ENCODE data around the gene PDRG1. TPM values are rescaled to one million over a fixed set of nuclear protein-coding genes. Genes with fewer than 3 reads are reported as not detected.

PDRG1 gene
- total RNA-seq, 1 donor from 2014 or later, result 15.4 TPM

DNA sequence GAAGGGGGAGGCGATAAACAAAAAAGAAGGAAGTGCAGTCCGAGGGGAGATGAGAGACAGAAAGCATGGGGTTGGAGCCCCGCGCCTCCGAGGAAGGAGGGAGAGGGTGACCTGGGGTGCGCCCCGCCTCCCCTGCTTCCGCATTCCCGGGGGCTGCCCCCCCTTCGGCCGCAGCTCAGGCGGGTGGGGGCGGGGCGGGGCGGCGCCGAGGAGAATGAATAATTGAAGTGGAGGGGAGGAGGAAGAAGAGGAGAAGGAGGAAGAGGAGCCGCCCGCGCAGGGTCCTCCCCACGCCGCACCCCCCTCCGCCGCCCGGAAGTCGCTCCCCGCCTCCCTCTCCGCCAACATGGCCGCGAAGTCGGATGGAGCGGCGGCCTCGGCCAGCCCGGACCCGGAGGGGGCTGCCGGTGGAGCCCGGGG is 16.0 kb upstream of the PDRG1 start, which contains the start of gene XKR7:
Gene XKR7, plus strand, starts transcription at position 322 of the 420 bp plus-strand sequence. Its CDS starts 25 bp downstream, at position 347.
- intact Hi-C loops (cut with micrococcal nuclease), result loop anchor here (2.0 kb wide), 1 partner anchor 15 kb away; the partner anchor contains the start of gene PDRG1

DNA sequence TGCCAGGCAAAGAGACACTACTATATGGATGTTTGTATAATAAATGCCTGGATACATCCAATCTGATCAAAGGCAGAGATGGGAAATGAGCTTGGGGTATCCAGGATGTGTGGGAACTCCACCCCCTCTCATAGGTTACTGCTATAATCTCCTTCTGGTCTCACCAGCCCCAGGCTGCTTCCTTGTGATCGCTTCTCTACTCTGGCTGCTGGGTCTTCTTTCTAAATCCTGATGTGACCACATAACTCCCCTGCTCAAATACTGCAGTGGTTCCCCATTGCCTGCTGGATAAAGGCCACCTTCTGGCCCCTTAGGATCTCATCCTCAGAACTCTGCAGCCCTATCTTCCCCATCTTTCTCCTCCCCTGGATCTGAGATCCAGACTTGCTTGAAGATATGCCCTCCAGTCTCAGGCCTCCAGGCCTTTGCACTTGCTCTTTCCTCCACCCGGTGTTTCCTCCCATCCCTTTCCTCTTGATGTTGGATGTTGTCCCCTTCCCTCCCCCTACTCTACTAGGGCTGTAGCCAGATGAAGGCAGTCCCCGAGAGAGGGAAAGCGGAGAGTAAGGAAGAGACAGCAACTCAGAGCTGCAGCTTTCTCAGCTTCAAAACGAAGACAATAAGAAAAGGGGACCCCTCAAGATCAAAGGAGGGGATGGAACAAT is 15.3 kb upstream of the PDRG1 start:
- intact Hi-C loops (cut with micrococcal nuclease), result no loop called here

- intact Hi-C loops (cut with micrococcal nuclease), result no loop called here
Observed at GRCh38 chr20:31963889-31964288, 12.0 kb upstream of the PDRG1 start.

GRCh38 chr20:31962761-31963160 is 10.9 kb upstream of the PDRG1 start:
- intact Hi-C loops (cut with micrococcal nuclease), result no loop called here

DNA sequence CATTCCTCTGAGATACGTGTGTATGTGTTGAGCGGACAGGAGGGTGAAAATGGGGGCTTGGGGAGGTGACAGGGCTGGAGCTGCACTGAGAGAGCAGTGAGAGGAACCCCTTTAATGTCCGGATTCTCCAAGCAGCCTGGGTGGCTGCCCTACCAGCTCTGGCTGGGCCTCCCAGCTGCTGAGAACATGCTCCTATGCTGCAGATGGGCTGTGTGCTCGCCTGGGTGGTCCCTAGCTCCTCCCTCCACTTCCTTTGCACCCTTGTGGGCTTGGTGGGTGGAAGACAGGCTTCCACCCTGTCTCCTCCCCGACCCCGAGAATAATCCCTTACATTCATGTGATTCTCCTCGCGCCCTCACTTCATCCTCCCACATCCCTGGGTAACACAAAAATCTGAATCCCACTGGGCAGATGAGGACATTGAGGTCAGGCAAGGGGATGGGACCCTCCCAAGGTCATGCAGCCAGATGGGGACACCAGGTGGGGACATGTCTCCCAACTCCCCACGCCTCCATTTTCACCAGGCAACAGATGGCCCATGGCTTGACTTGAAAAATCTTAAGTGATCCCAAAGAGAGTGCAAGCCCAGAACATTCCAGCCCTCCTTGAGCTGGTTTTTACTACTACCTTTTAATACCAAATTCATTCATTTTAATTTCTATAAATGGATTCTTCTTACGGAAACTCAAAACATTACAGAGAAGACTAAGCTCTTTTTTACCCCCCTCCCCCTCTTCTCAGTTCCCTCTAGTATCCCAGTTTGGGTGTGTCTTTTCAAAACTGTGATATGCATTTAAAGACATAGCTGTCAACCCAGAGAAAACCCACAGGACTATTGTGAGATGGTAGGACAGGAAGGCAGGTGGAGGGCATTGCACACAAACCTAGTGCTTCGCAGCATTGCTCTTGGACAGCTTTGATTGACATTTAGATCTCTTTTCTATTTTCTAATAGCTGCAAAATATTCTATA is 5.0 kb upstream of the PDRG1 start:
- intact Hi-C loops (cut with micrococcal nuclease), result no loop called here

GRCh38 chr20:31954500-31954899 is 2.7 kb upstream of the PDRG1 start:
- intact Hi-C loops (cut with micrococcal nuclease), result loop anchor here (5.0 kb wide), 1 partner anchor 253 kb away; the partner anchor contains the start of genes PLAGL2 and POFUT1

DNA sequence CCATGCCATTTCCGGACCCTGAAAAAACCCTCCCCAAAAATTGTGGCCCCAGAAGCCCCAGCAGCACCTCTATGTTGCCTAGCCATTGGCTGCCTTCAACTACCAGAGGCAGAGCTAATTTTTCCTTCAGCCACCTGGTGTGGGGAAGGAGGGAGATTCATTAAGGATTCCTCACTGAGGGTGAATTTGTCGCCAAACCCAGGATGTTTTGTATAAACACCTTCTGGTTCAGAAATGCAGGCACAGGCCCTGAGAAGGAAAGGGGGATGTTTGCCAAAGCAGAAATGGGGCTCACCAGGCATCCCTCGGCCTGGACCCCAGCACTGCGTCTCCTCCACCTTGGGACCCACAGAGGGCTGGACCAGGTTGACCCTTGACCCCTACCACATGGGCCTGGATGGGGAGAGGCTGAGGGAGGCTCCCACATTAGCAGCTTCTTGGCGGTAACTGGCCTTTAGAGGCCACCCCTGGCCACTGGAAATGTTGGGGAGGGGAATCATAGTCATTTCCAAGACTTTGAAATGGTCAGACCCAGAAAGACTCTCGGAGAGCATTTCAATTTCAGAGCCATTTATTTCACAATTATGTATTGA is 1.8 kb upstream of the PDRG1 start:
- intact Hi-C loops (cut with micrococcal nuclease), result loop anchor here (2.0 to 5.0 kb wide), 3 partner anchors 15 to 405 kb away; partner anchors contain the start of genes ASXL1, PLAGL2, POFUT1 and XKR7

DNA sequence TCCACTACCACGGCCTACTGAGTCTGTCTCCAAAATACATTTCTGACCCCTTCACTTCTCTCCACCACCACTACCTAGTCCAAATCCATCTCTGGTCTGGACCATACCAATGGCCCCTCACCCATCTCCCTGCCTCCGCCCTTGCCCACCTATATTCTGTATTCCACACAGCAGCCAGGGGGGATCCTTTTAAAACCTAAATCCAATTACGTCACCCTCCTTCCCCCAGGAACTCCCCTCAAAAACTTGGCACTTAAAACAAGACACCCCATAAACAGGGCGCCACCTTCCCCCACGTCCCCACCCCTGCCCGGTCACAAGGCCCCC is 680 bp downstream of the PDRG1 start:
- intact Hi-C loops (cut with micrococcal nuclease), result loop anchor here (5.0 kb wide), 1 partner anchor 256 kb away; the partner anchor contains the start of genes PLAGL2 and POFUT1

GRCh38 chr20:31949877-31950646 is 1.8 kb downstream of the PDRG1 start:
- intact Hi-C loops (cut with micrococcal nuclease), result loop anchor here (5.0 kb wide), 1 partner anchor 257 kb away; the partner anchor contains the start of genes PLAGL2 and POFUT1

- intact Hi-C loops (cut with micrococcal nuclease), result no loop called here
Observed at GRCh38 chr20:31948008-31948407, 3.8 kb downstream of the PDRG1 start.

GRCh38 chr20:31945785-31946184 is 6.1 kb downstream of the PDRG1 start:
- intact Hi-C loops (cut with micrococcal nuclease), result no loop called here

GRCh38 chr20:31945319-31945718 is 6.5 kb downstream of the PDRG1 start:
- intact Hi-C loops (cut with micrococcal nuclease), result no loop called here

DNA sequence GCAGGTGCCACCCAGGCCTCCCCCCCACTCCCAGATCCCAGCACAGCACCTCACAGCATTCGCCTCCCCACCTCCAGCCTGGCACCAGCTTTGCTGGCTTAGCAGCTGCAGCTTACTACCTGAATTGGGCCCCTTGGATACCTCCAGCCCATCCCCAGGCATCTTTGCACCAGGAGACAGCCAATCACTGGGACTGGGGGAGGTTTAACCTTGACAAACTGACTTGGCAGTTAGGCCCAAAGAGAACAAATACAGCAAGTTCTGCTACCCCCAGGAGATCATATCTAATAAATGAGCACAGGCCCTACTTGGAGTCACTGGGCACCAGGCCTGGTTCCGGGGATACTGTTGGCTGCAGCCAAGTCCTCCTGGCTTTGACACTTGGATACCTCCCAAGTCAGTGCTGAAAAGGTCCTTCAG is 8.8 kb downstream of the PDRG1 start:
- intact Hi-C loops (cut with micrococcal nuclease), result no loop called here

DNA sequence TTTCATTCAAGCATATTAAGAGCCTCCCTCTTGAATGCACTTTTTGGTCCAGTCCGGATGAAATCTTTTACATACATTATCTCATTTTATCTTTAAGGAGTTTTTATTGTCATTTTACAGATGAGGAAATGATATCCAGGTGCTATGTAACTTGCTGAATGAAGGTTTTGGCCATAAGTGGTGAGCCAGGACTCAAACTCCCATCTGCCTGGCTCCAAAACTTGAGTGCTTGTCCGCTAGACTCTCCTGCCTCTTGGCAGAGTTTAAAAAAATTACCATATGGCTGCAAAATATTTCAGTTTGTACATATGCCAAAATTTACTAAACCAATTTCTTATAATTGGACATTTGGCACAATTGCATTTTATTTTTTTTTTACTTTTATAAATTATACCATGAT is 12.2 kb downstream of the PDRG1 start:
- intact Hi-C loops (cut with micrococcal nuclease), result no loop called here

- intact Hi-C loops (cut with micrococcal nuclease), result no loop called here
Observed at GRCh38 chr20:31937820-31938219, 14.0 kb downstream of the PDRG1 start.

- intact Hi-C loops (cut with micrococcal nuclease), result no loop called here
Observed at GRCh38 chr20:31936420-31936819, 15.4 kb downstream of the PDRG1 start.

- intact Hi-C loops (cut with micrococcal nuclease), result no loop called here
Observed at GRCh38 chr20:31934968-31935764, 16.7 kb downstream of the PDRG1 start.

DNA sequence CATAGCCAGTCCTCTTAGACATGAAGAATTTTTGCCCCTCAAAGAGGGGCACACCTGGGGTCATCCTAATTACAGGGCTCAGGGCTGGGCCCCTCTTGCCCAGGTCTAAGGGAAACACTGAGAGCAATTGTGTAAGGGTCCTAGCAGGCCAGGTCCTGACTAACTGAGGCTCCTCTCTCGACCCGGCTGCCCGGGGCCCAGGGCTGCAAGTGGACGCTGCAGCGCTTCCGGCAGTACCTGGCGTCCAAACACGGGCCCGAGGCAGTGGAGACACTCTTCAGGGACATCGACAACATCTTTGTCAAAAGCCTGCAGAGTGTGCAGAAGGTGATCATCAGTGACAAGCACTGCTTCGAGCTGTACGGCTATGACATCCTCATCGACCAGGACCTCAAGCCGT is 17.4 kb downstream of the PDRG1 start:
- intact Hi-C loops (cut with micrococcal nuclease), result no loop called here

- intact Hi-C loops (cut with micrococcal nuclease), result no loop called here
Observed at GRCh38 chr20:31933698-31934097, 18.1 kb downstream of the PDRG1 start.

DNA sequence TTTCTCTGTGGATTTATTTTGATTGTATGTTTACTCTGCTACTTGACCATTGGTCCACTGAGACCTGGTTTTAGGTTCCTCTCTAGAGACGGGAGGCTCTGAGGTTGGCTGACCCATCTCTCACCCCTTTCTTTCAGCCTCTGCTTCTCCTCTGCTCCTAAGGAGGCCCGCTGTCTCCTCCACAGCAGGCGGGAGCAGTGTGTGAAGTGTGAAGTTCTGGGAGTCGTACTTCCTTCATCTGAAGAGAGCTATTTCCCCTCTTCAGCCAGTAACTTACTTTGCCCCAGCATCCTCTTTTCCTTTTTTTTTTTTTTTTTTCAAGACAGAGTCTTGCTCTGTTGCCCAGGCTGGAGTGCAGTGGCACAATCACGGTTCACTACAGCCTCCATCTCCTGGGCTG is 21.1 kb downstream of the PDRG1 start:
- intact Hi-C loops (cut with micrococcal nuclease), result no loop called here
